ENCODE results near the gene GAREM1. TPM values are rescaled to one million over a fixed set of nuclear protein-coding genes. Genes with fewer than 3 reads are reported as not detected.

Gene GAREM1
- total RNA-seq, 1 donor from 2014 or later: 7.7 TPM

- no peak for TF ChIP-seq CTCF (IDR thresholded peaks at IDR 0.05)
- H3K4me1 Mint-ChIP-seq (ENCODE audit: low read depth): peaks cover 8% of the 10 kb centered on the region
- peaks cover 2% of the 10 kb centered on the region for H3K36me3 Mint-ChIP-seq (ENCODE audit: low read depth)
- H3K27me3 Mint-ChIP-seq (ENCODE audit: low read depth): no peaks in the 10 kb centered on the region
- H3K4me3 Mint-ChIP-seq (ENCODE audit: unreplicated experiment): no peak overlapping the region
- DNase-seq (ENCODE audit: low spot score): no peak
- no peaks in the 10 kb centered on the region for H3K9me3 Mint-ChIP-seq (ENCODE audit: low read depth)
- H3K27ac Mint-ChIP-seq (ENCODE audit: unreplicated experiment): no peak overlapping the region
Observed at GRCh38 chr18:32362484-32362883, 108.2 kb downstream of the GAREM1 start.

- H3K27me3 Mint-ChIP-seq (ENCODE audit: low read depth): no peaks in the 10 kb centered on the region
- no peaks in the 10 kb centered on the region for H3K9me3 Mint-ChIP-seq (ENCODE audit: low read depth)
- peaks cover 10% of the 10 kb centered on the region for H3K4me1 Mint-ChIP-seq (ENCODE audit: low read depth)
- no peak for DNase-seq (ENCODE audit: low spot score)
- no peak overlapping the region for H3K27ac Mint-ChIP-seq (ENCODE audit: unreplicated experiment)
- TF ChIP-seq CTCF (IDR thresholded peaks at IDR 0.05): no peak
- H3K4me3 Mint-ChIP-seq (ENCODE audit: unreplicated experiment): no peak overlapping the region
- H3K36me3 Mint-ChIP-seq (ENCODE audit: low read depth): no peaks in the 10 kb centered on the region
Observed at GRCh38 chr18:32360682-32361345, 109.9 kb downstream of the GAREM1 start.

GRCh38 chr18:32358529-32358928 lies 112.2 kb downstream of the GAREM1 start:
- H3K4me1 Mint-ChIP-seq (ENCODE audit: low read depth): peaks cover 21% of the 10 kb centered on the region
- H3K9me3 Mint-ChIP-seq (ENCODE audit: low read depth): no peaks in the 10 kb centered on the region
- no peak overlapping the region for H3K27ac Mint-ChIP-seq (ENCODE audit: unreplicated experiment)
- no peak for DNase-seq (ENCODE audit: low spot score)
- no peaks in the 10 kb centered on the region for H3K36me3 Mint-ChIP-seq (ENCODE audit: low read depth)
- TF ChIP-seq CTCF (IDR thresholded peaks at IDR 0.05): no peak
- no peak overlapping the region for H3K4me3 Mint-ChIP-seq (ENCODE audit: unreplicated experiment)
- H3K27me3 Mint-ChIP-seq (ENCODE audit: low read depth): no peaks in the 10 kb centered on the region

GRCh38 chr18:32358075-32358474 lies 112.6 kb downstream of the GAREM1 start:
- no peak for DNase-seq (ENCODE audit: low spot score)
- TF ChIP-seq CTCF (IDR thresholded peaks at IDR 0.05): no peak
- no peaks in the 10 kb centered on the region for H3K9me3 Mint-ChIP-seq (ENCODE audit: low read depth)
- H3K4me1 Mint-ChIP-seq (ENCODE audit: low read depth): peaks cover 21% of the 10 kb centered on the region
- H3K27me3 Mint-ChIP-seq (ENCODE audit: low read depth): no peaks in the 10 kb centered on the region
- no peaks in the 10 kb centered on the region for H3K36me3 Mint-ChIP-seq (ENCODE audit: low read depth)
- no peak overlapping the region for H3K27ac Mint-ChIP-seq (ENCODE audit: unreplicated experiment)
- H3K4me3 Mint-ChIP-seq (ENCODE audit: unreplicated experiment): no peak overlapping the region

- Mint-ChIP-seq H3K36me3 (ENCODE audit: low read depth) (no peaks in the 10 kb centered on the region), H3K4me1 (ENCODE audit: low read depth) (peaks cover 34% of the 10 kb centered on the region), H3K27me3 (ENCODE audit: low read depth) (no peaks in the 10 kb centered on the region), H3K9me3 (ENCODE audit: low read depth) (no peaks in the 10 kb centered on the region), H3K4me3 (ENCODE audit: unreplicated experiment) (no peak overlapping the region), H3K27ac (ENCODE audit: unreplicated experiment) (peak overlapping the region; percentile 75)
- no peak for TF ChIP-seq CTCF (IDR thresholded peaks at IDR 0.05)
- no peak for DNase-seq (ENCODE audit: low spot score)
Observed at GRCh38 chr18:32355896-32356295, 114.8 kb downstream of the GAREM1 start.

All from chondrocyte (in vitro differentiated cells).